Astrocyte of the spinal cord (primary cell): Measurements from ENCODE around the gene TSC1.
A peak's percentile ranks its signal among the peaks of the same experiment; 100 is the strongest.

ENCODE experiments used
- DNase-seq: peaks from one replicate; pipeline ENCODE4 v3.0.0; 2011; ENCODE audit warnings: low read depth, low spot score
- H3K4me3 ChIP-seq: 2 replicates; pipeline ENCODE4 v1.5.1; 2011; ENCODE audit warnings: low read depth, mild to moderate bottlenecking, low read length, moderate library complexity
- CTCF ChIP-seq: IDR thresholded peaks from 2 replicates; pipeline ENCODE4 v1.5.1; 2012; ENCODE audit warnings: low read depth, mild to moderate bottlenecking, low read length, inconsistent platforms
- in situ Hi-C: cut with HindIII; loops from 2 replicates; pipeline ENCODE4 v1.10.0; 2017; ENCODE audit warnings: low sequenced_read_pairs

Gene TSC1

DNA sequence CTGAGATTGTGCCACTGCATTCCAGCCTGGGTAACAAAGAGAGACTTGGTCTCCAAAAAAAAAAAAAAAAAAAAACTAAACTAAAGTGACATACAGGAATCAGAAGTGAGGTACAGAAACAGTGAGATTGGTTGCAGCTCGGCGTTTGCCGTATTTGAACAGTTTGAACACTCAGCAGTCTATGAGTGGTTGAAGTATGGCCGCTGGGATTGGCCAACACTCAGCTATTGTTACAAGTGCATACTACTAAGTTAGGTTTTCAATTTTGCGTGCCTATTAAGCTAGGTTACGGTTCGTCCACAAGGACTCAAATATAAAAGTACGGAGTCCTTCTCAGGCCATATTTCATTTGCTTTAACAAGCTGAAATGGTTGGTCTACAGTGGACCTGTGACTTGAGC, 3.3 kb upstream of the TSC1 start:
- H3K4me3 ChIP-seq, result no peak overlapping the region
- in situ Hi-C loops, result no loop called here
- no peak for DNase-seq
- no peak for TF ChIP-seq CTCF

DNA sequence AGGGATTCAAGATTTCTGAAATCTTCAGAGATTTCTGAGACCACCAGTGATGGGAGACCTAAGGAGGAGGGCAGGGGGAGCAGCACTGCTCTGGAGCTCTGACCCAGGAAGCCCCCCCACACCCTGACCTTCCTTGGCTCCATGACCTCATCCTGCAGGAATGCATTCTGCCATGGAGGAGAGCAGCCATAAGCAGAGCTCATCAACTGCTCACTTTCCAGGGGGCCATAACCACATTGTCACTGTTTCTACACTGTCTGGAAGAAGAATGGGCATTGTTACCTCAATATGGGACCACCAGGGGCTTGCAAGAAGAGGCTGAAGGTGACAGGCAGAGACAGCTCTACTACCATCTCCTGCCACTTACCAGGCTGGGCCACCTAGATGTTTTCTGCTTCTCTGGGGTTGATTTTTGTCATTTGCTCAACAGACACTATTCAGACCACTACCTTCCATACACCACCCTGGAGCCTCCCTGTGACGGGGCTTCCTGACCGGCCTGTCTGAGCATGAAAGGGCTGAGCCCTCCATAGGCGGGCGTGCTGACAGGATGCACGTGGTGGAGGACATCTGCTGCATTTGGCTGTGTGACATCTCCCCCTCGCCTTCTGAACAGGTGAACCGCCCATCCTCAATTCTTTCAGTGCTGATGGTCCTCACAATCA, 2.3 kb upstream of the TSC1 start:
- no peak overlapping the region for H3K4me3 ChIP-seq
- in situ Hi-C loops, result no loop called here
- TF ChIP-seq CTCF, result no peak
- peak; percentile 27 for DNase-seq

DNA sequence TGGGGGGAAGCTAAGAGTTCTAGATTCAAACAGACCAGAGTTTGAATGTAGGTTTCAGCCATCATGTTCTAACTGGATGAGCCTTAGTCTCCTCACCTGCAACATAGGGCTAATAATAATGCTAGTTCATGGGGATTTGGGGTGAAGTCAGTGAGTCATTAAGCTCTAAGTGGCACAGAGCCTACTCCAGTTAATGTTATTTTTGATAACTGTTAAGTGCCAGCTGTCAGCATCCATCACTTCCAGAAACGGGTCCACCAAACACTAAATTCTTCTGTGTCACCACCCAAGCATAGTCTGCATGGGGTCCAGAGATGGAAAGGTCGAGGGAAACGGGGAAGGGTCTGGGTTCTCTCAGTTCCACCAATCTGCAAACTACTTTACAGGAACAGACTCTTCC, 1.8 kb upstream of the TSC1 start:
- no peak overlapping the region for H3K4me3 ChIP-seq
- DNase-seq, result no peak
- in situ Hi-C loops, result no loop called here
- no peak for TF ChIP-seq CTCF

- in situ Hi-C loops, result no loop called here
- TF ChIP-seq CTCF, result no peak
- H3K4me3 ChIP-seq, result peak overlapping the region; percentile 98
- no peak for DNase-seq
These were observed 1.0 kb upstream of the TSC1 start for GRCh38 chr9:132945186-132946130.

DNA sequence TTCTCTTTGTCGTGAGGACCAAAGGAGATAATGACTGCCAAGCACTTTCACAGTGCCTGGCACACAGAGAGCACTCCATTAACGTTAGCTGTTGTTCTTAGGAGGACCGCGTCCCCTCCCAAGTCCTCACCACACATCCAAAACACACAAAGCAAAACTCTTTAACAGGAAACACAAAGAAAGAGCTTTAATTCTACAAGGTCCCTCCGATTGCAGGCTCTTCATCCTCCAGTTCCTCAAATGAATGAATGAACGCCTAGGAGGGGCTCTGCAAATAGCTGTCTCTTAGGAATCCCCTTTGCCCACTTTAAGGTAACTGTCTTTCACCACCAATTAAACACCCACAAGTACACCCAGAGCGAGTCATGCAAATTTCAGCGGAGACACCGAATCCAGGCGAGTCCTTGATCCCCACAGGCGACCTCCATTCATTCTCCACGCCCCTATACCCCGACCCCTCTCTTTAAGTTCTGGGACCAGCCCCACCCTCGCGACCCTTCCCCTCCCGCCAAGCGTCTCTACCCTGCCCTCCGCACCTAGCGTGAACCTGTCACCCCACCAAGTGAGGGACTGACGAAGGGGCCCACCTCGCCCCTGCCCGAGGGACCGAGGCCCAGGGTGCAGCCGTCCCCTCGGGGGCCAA, 644 bp downstream of the TSC1 start:
- peak overlapping the region; percentile 98 for H3K4me3 ChIP-seq
- TF ChIP-seq CTCF, result no peak
- DNase-seq, result no peak
- in situ Hi-C loops, result no loop called here

DNA sequence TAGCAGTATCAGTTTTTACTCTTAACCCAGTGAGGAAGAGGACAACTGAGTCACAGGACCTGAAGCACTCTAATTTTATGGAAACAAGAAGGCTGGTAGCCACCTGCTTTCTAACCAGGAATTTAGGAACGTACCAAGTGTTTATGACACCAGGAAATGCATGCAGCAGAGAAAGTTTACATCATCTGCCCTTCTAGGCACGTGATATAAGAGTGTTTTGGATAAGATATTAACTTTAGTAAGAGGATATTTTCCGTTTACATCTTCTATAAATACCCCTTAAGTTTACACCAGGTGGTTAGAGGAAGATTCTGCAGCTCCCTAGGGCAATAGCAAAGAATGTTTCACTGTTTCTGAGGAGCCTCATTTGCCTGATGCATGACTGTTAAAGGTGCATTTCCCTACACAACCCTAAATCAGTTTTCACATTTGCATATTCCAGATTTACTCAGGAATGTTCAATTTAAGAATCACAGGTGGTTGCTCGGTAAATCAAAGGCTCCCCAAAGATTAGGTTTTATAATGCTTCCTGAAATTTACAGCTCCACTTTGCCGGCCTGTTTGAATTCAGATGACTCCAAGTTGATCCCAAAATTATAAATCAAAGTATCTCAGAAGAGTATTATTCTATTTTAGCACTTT, 1.8 kb downstream of the TSC1 start:
- no peak for DNase-seq
- in situ Hi-C loops, result no loop called here
- TF ChIP-seq CTCF, result no peak
- H3K4me3 ChIP-seq, result no peak overlapping the region
